Measurements from ENCODE around the gene RTL3.

- TF ChIP-seq CTCF (IDR thresholded peaks at IDR 0.05): no peak
- no peak for TF ChIP-seq POLR2A (IDR thresholded peaks at IDR 0.05)
Measured at GRCh38 chrX:78658414-78658813, 714 bp downstream of the RTL3 start.

Data from uterus (tissue), 2 donors.